GM20000 (cell line): ENCODE data around the gene POR.
"Not testable (repeated sequence)": the region's sequence is repeated elsewhere in the genome, so short reads cannot be mapped to it uniquely, and the experiment has no call there.

Source experiments
- DNase-seq: peaks from one replicate; pipeline ENCODE4 v3.0.0; 2012; ENCODE audit warnings: low spot score
- CTCF ChIP-seq: IDR thresholded peaks from 2 replicates; pipeline ENCODE4 v1.5.1; 2012; ENCODE audit warnings: mild to moderate bottlenecking, control low read depth; ENCODE audit errors: extremely low read depth, missing control alignments

The POR gene

DNA sequence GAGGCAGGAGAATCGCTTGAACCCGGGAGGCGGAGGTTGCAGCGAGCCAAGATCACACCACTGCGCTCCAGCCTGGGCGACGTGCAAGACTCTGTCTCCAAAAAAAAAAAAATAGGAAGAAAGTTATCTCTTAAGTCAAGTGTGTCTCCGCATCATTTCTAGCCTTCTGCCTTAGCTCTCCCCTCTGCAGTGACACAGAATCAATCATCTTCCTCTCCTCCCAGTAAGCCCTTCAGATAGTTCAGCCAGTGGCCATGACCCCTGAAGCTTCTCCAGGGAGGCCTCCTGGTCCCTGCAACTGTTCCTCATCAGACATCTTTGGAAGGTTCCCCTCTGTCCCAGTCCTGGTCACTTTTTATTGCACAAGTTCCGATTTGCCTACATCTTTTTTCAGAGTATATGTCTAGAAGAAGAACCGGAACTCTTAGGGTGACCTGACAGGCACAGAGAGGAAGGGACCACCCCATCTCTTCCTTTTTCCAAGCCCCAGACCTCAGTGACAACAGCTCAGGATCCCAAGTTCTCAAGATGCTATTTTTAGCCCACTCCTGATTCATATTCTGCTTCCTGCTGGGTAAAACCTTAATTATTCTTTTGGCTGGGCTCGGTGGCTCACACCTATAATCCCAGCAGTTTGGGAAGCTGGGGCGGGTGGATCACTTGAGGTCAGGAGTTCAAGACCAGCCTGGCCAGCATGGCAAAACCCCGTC lies 42.7 kb upstream of the POR start:
- TF ChIP-seq CTCF: no peak
- no peak for DNase-seq

DNA sequence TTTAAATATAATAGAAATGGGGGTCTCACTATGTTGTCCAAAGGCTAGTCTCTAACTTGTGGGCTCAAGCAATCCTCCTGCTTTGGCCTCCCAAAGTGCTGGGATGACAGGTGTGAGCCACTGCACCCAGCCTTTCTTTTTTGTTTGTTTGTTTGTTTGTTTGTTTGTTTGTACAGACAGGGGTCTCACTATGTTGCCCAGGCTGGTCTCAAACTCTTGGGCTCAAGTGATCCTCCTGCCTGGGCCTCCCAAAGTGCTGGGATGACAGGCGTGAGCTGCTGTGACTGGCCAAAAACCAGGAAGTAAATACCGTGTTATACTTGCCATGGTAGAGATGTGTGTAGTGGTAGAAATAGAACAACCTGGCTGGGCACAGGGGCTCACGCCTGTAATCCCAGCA lies 40.8 kb upstream of the POR start:
- DNase-seq: not testable (repeated sequence)

GRCh38 chr7:75875113-75876080 lies 39.6 kb upstream of the POR start:
- TF ChIP-seq CTCF: no peak
- DNase-seq: no peak

DNA sequence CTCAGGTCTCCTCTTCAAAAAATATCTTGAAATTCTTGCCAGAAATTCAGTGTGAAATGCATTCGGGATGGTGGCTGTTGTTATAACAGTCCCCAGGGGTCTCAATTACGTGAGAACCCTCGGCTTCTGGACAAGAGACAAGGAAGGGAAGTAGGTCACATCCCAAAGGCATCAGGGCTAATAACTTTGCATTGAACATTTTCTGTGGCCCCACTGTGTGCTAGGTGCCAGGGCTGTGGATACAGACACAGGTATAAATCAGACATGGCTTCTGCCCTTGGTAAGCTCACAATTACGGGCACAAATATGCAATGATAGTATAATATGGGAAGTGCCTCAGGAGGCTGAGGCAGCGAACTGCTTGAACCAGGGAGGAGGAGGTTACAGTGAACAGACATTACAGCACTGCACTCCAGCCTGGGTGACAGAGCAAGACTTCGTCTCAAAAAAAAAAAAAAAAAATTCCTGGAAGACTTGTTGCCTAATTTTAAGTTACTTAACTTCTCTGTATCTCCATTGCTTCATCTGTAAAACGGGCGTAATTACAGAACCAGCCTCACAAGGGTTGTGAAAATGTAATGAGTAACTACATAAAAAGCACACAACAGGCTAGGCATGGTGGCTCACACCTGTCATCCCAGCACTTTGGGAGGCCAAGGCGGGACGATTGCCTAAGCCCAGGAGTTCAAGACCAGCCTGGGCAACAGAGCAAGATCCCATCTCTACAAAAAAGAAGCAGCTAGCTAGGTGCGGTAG lies 38.7 kb upstream of the POR start:
- no peak for TF ChIP-seq CTCF
- no peak for DNase-seq

DNA sequence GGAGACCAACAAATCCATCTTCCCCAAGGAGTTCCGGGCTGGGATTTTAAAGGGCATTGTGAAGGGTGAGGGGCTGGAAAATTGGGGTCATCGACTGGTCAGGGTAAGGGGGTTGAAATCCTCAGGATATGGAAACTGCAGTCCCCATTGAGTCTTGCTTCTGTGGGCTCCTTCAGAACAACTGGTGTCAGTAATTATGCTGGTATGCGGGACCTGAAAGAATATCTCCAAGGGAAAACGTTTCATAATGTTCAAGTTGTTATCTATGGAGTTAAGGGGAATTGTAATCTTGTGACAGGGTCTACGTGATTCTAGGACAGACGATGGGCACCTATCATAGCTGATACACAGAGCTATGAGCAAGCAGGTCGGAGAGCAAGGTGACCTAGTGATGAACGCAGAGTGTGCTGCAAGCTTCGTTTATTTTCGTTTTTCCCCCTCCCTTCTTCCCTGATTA lies 36.6 kb upstream of the POR start:
- no peak for DNase-seq
- no peak for TF ChIP-seq CTCF

- no peak for TF ChIP-seq CTCF
- peak; percentile 100 for DNase-seq
These were observed 36.0 kb upstream of the POR start, which contains the start of gene RHBDD2 for GRCh38 chr7:75878769-75879611. Gene RHBDD2, plus strand, starts transcription at chr7:75879034. Its CDS starts 49 bp downstream, at chr7:75879083.

GRCh38 chr7:75879771-75880184 lies 35.2 kb upstream of the POR start:
- TF ChIP-seq CTCF: no peak
- no peak for DNase-seq
